GM23338 (cell line): Measurements from ENCODE around the gene SHANK2. TPM values are rescaled to one million over a fixed set of nuclear protein-coding genes. Genes with fewer than 3 reads are reported as not detected.

ENCODE experiments used
- ATAC-seq: fragments of 200-7000 bp; cut with Tn5 transposase; 3 replicates; pipeline ENCODE4 v1.9.1; 2020
- DNase-seq: peaks from one replicate; pipeline ENCODE4 v3.0.0-alpha.2; 2015; ENCODE audit warnings: low spot score
- H2AFZ ChIP-seq: fragments of 200-600 bp; sonication (generic); 2 replicates; pipeline ENCODE4 v1.8.0; 2016; ENCODE audit warnings: antibody characterized with exemption, mild to moderate bottlenecking, moderate library complexity
- H3F3A ChIP-seq: fragments of 200-600 bp; sonication (generic); replicated peaks from 2 replicates; pipeline ENCODE4 v1.8.0; 2017; ENCODE audit warnings: antibody characterized with exemption, mixed run types, low read depth
- H3K27ac ChIP-seq: fragments of 200-600 bp; sonication (generic); 2 replicates; pipeline ENCODE4 v1.6.1; 2016; ENCODE audit warnings: low read depth
- H3K27me3 ChIP-seq: fragments of 200-600 bp; sonication (generic); 2 replicates; pipeline ENCODE4 v1.8.0; 2016; ENCODE audit warnings: mild to moderate bottlenecking, mixed run types, moderate library complexity; ENCODE audit not compliant: insufficient read depth
- H3K36me3 ChIP-seq: fragments of 200-600 bp; sonication (generic); 2 replicates; pipeline ENCODE4 v1.8.0; 2016; ENCODE audit warnings: mild to moderate bottlenecking; ENCODE audit not compliant: insufficient read depth
- H3K4me1 ChIP-seq: fragments of 200-600 bp; sonication (generic); 2 replicates; pipeline ENCODE4 v1.8.0; 2016; ENCODE audit warnings: mild to moderate bottlenecking, moderate library complexity; ENCODE audit not compliant: insufficient read depth
- H3K4me2 ChIP-seq: fragments of 200-600 bp; sonication (generic); 2 replicates; pipeline ENCODE4 v1.7.1; 2017; ENCODE audit warnings: mixed run types
- H3K4me3 ChIP-seq: fragments of 200-600 bp; sonication (generic); 2 replicates; pipeline ENCODE4 v1.6.1; 2016; ENCODE audit warnings: mixed run types
- H3K79me2 ChIP-seq: fragments of 200-600 bp; sonication (generic); replicated peaks from 2 replicates; pipeline ENCODE4 v1.8.0; 2017; ENCODE audit warnings: mild to moderate bottlenecking; ENCODE audit not compliant: insufficient read depth
- H3K9me2 ChIP-seq: fragments of 200-600 bp; sonication (generic); 2 replicates; pipeline ENCODE4 v1.8.0; 2017; ENCODE audit not compliant: insufficient read depth
- H4K20me1 ChIP-seq: fragments of 200-600 bp; sonication (generic); replicated peaks from 2 replicates; pipeline ENCODE4 v1.8.0; 2017; ENCODE audit warnings: mild to moderate bottlenecking; ENCODE audit not compliant: insufficient read depth
- H3K27ac Mint-ChIP-seq: 2 replicates; pipeline ENCODE4 v1.8.0; 2020; ENCODE audit warnings: inconsistent platforms, mild to moderate bottlenecking, moderate library complexity, mixed read lengths
- H3K27me3 Mint-ChIP-seq: 3 replicates; pipeline ENCODE4 v1.8.0; 2022; ENCODE audit warnings: low read depth, mild to moderate bottlenecking, moderate library complexity, mixed read lengths, inconsistent platforms; ENCODE audit not compliant: insufficient read depth, poor library complexity
- H3K36me3 Mint-ChIP-seq: 3 replicates; pipeline ENCODE4 v1.8.0; 2021; ENCODE audit warnings: low read depth, mild to moderate bottlenecking, inconsistent platforms, moderate library complexity, mixed read lengths
- H3K4me1 Mint-ChIP-seq: 3 replicates; pipeline ENCODE4 v1.8.0; 2020; ENCODE audit warnings: mild to moderate bottlenecking, inconsistent platforms, mixed read lengths
- H3K4me3 Mint-ChIP-seq: 3 replicates; pipeline ENCODE4 v1.8.0; 2021; ENCODE audit warnings: moderate library complexity, mild to moderate bottlenecking, inconsistent platforms, mixed read lengths
- H3K9me3 Mint-ChIP-seq: 3 replicates; pipeline ENCODE4 v1.8.0; 2020; ENCODE audit warnings: moderate library complexity, mild to moderate bottlenecking, inconsistent platforms, mixed read lengths
- CREB1 ChIP-seq: fragments of 250-450 bp; sonication (Bioruptor Pico); IDR thresholded peaks from 2 replicates; pipeline ENCODE4 v1.5.0; 2020; ENCODE audit warnings: low read depth, mild to moderate bottlenecking, moderate library complexity
- ETS1 ChIP-seq: IDR thresholded peaks from 2 replicates; pipeline ENCODE4 v1.6.1; 2016; ENCODE audit warnings: antibody characterized with exemption
- EZH2 ChIP-seq: fragments of 200-600 bp; sonication (generic); IDR thresholded peaks from one replicate; pipeline ENCODE4 v1.8.0; 2017; ENCODE audit warnings: antibody characterized with exemption, mild to moderate bottlenecking, low read depth; ENCODE audit not compliant: unreplicated experiment
- EZH2phosphoT487 ChIP-seq: fragments of 200-600 bp; sonication (generic); IDR thresholded peaks from one replicate; pipeline ENCODE4 v1.8.1; 2018; ENCODE audit warnings: antibody characterized with exemption; ENCODE audit not compliant: unreplicated experiment
- JUNB ChIP-seq: IDR thresholded peaks from one replicate; pipeline ENCODE4 v1.6.1; 2016; ENCODE audit warnings: antibody characterized with exemption; ENCODE audit not compliant: unreplicated experiment
- POLR2AphosphoS5 ChIP-seq: IDR thresholded peaks from 2 replicates; pipeline ENCODE4 v1.6.1; 2016; ENCODE audit warnings: antibody characterized with exemption, low read depth
- REST ChIP-seq: IDR thresholded peaks from one replicate; pipeline ENCODE4 v1.6.1; 2018; ENCODE audit warnings: antibody characterized with exemption; ENCODE audit not compliant: unreplicated experiment
- STAT1 ChIP-seq: IDR thresholded peaks from one replicate; pipeline ENCODE4 v1.6.1; 2016; ENCODE audit warnings: antibody characterized with exemption; ENCODE audit not compliant: unreplicated experiment
- ZNF114 ChIP-seq: fragments of 250-450 bp; sonication (Bioruptor Pico); IDR thresholded peaks from 2 replicates; pipeline ENCODE4 v1.5.0; 2020; ENCODE audit warnings: mild to moderate bottlenecking, moderate library complexity
- ZNF331 ChIP-seq: fragments of 250-450 bp; sonication (Bioruptor Pico); IDR thresholded peaks from 2 replicates; pipeline ENCODE4 v1.5.0; 2020; ENCODE audit warnings: low read depth, mild to moderate bottlenecking, moderate library complexity
- polyA plus RNA-seq: library from polyadenylated mRNA; unstranded; fragments of >200 nt; fragmentation: Nextera tagmentation; extraction: Ambion mirVana; gene quantifications from 2 replicates; pipeline ENCODE4 v1.2.1, GENCODE V29; 2016
- total RNA-seq: library from RNA; depleted of rRNA; stranded (reverse); fragments of >200 nt; shearing (Covaris generic); gene quantifications from 2 replicates; pipeline ENCODE4 v1.2.3, GENCODE V29; 2014

SHANK2 gene
- total and polyA plus RNA-seq, 2 experiments from 2014 or later: 22.0 to 81.4 TPM

- Mint-ChIP-seq H3K27ac (peak overlapping the region; percentile 99), H3K36me3 (peaks cover 10% of the 10 kb centered on the region), H3K4me3 (peak overlapping the region; percentile 80), H3K4me1 (peaks cover 71% of the 10 kb centered on the region), H3K27me3 (peaks cover 34% of the 10 kb centered on the region), H3K9me3 (no peaks in the 10 kb centered on the region; the same call in 2 of the 3 replicates)
- peaks cover 19% of the 10 kb centered on the region; the same call in 1 of the 2 replicates for H3F3A ChIP-seq
- TF ChIP-seq POLR2AphosphoS5 (no peak), JUNB (no peak), ETS1 (no peak), CREB1 (CRISPR knock-in tag) (no peak)
- peak overlapping the region; percentile 92; the same call in 1 of the 2 replicates for H3K4me3 ChIP-seq
- H3K27me3 ChIP-seq: peaks cover 6% of the 10 kb centered on the region; the same call in 1 of the 2 replicates
- no peaks in the 10 kb centered on the region for H3K36me3 ChIP-seq
- H4K20me1 ChIP-seq: peaks cover 4% of the 10 kb centered on the region
- H3K79me2 ChIP-seq: peaks cover 54% of the 10 kb centered on the region
- DNase-seq (no peak), ATAC-seq (no peak)
- no peaks in the 10 kb centered on the region for H3K9me2 ChIP-seq
- peak overlapping the region; percentile 99 for H3K27ac ChIP-seq
- no peak overlapping the region for H2AFZ ChIP-seq
- H3K4me1 ChIP-seq: peaks cover 66% of the 10 kb centered on the region
- peak overlapping the region; percentile 78 for H3K4me2 ChIP-seq
These were observed 3.7 kb downstream of the SHANK2 start for GRCh38 chr11:71248656-71249055.

GRCh38 chr11:71248251-71248570 is 4.2 kb downstream of the SHANK2 start:
- H3K4me1 Mint-ChIP-seq: peaks cover 69% of the 10 kb centered on the region
- Histone ChIP-seq H3K4me3 (peak overlapping the region; percentile 92; the same call in 1 of the 2 replicates), H3K27me3 (peaks cover 6% of the 10 kb centered on the region; the same call in 1 of the 2 replicates), H3K27ac (peak overlapping the region; percentile 99), H3K36me3 (no peaks in the 10 kb centered on the region), H3F3A (peaks cover 19% of the 10 kb centered on the region; the same call in 1 of the 2 replicates), H4K20me1 (peaks cover 4% of the 10 kb centered on the region), H3K9me2 (no peaks in the 10 kb centered on the region), H3K79me2 (peaks cover 59% of the 10 kb centered on the region), H3K4me2 (peak overlapping the region; percentile 78), H2AFZ (no peak overlapping the region), H3K4me1 (peaks cover 66% of the 10 kb centered on the region)
- peaks cover 12% of the 10 kb centered on the region for H3K36me3 Mint-ChIP-seq
- H3K27me3 Mint-ChIP-seq: peaks cover 31% of the 10 kb centered on the region
- no peaks in the 10 kb centered on the region; the same call in 2 of the 3 replicates for H3K9me3 Mint-ChIP-seq
- ATAC-seq (no peak), DNase-seq (no peak)
- H3K4me3 Mint-ChIP-seq: peak overlapping the region; percentile 80; the same call in 1 of the 3 replicates
- peak overlapping the region; percentile 99 for H3K27ac Mint-ChIP-seq
- TF ChIP-seq EZH2: no peak
- no peak for TF ChIP-seq STAT1
- no peak for TF ChIP-seq REST
- TF ChIP-seq ZNF331 (CRISPR knock-in tag): no peak
- TF ChIP-seq JUNB: no peak
- no peak for TF ChIP-seq ZNF114 (CRISPR knock-in tag)
- no peak for TF ChIP-seq ETS1
- no peak for TF ChIP-seq POLR2AphosphoS5
- TF ChIP-seq EZH2phosphoT487: no peak
